OCI-LY1 (cell line): ENCODE measurements around the gene ODF4.

Experiments
- EZH2 ChIP-seq: fragments of 200-600 bp; sonication (generic), shearing (Covaris generic); IDR thresholded peaks from 2 replicates; pipeline ENCODE4 v1.8.0; 2017; ENCODE audit warnings: borderline replicate concordance, mixed run types, mild to moderate bottlenecking, antibody characterized with exemption, low read length, moderate library complexity, mixed read lengths
- TF ChIP-seq, protein P1 (sequence below): fragments of 200-600 bp; sonication (generic), shearing (Covaris generic); IDR thresholded peaks from 2 replicates; pipeline ENCODE4 v1.5.1; 2017; ENCODE audit warnings: mild to moderate bottlenecking, antibody characterized with exemption, low read length, moderate library complexity, mixed read lengths

DNA sequence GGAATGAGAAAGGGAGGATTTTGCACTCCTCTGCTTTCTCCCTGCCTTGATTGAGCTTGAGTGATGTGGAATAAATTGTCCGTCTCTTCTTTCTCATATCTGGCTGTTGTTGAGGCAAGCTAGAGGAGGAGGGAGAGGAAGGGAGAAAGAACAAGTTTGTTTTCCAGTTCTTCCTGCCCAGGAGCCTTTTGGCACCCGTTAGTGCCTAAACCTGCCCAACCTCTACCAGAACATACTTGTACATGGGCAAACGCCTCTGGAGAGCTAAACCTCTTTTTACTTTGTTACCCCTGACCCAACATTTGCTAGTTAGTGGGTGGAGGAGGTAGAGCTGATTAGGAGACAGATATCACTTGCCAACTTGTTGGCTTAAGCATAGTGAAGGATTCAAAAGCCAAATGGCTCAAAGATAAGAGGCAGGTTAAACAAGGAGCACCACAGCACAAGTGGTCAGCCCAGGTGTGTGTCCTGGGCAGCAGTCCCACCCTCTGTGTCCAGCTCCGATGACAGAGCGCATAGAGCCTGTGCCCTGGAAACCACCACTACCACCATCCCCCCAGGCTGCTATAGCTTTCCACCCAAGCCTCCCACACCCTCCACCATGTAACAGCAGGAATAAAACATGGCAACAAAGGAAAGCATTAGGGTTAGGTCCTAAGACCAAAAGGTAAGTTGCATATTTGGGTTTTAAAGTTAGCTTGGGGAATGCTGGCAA, 6.5 kb downstream of the ODF4 start:
- TF ChIP-seq, protein P1, sequence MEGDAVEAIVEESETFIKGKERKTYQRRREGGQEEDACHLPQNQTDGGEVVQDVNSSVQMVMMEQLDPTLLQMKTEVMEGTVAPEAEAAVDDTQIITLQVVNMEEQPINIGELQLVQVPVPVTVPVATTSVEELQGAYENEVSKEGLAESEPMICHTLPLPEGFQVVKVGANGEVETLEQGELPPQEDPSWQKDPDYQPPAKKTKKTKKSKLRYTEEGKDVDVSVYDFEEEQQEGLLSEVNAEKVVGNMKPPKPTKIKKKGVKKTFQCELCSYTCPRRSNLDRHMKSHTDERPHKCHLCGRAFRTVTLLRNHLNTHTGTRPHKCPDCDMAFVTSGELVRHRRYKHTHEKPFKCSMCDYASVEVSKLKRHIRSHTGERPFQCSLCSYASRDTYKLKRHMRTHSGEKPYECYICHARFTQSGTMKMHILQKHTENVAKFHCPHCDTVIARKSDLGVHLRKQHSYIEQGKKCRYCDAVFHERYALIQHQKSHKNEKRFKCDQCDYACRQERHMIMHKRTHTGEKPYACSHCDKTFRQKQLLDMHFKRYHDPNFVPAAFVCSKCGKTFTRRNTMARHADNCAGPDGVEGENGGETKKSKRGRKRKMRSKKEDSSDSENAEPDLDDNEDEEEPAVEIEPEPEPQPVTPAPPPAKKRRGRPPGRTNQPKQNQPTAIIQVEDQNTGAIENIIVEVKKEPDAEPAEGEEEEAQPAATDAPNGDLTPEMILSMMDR: no peak
- no peak for TF ChIP-seq EZH2
